Sigmoid colon (tissue), 7 donors: ENCODE measurements around the gene TIMP1. TPM values are rescaled to one million over a fixed set of nuclear protein-coding genes. Genes with fewer than 3 reads are reported as not detected.

Source experiments
- DNase-seq: peaks from one replicate; pipeline ENCODE4 v3.0.0-alpha.2; 2019
- H3K27ac ChIP-seq, 4 donors: fragments of 200-600 bp; sonication (generic); one replicate each; pipeline ENCODE4 v1.5.1; 2016 to 2019; ENCODE audit warnings: mild to moderate bottlenecking in 1 of 4
- H3K27me3 ChIP-seq, 3 donors: fragments of 200-600 bp; sonication (generic); one replicate each; pipeline ENCODE4 v1.5.1; 2019; ENCODE audit warnings: mild to moderate bottlenecking in 1 of 3
- H3K36me3 ChIP-seq, 4 donors: fragments of 200-600 bp; sonication (generic); one replicate each; pipeline ENCODE4 v1.5.1; 2016 to 2019
- H3K4me1 ChIP-seq, 4 donors: fragments of 200-600 bp; sonication (generic); one replicate each; pipeline ENCODE4 v1.5.1; 2017 to 2019
- H3K4me3 ChIP-seq, 4 donors: fragments of 200-600 bp; sonication (generic); one replicate each; pipeline ENCODE4 v1.5.1; 2017 to 2019; ENCODE audit warnings: mild to moderate bottlenecking in 2 of 4, moderate library complexity in 1 of 4
- H3K9me3 ChIP-seq, 4 donors: fragments of 200-600 bp in 3 of 4; sonication (generic) in 3 of 4; one replicate each; pipeline versions ENCODE4 v1.5.1 to v1.6.1; 2013 to 2019
- EP300 ChIP-seq, 4 donors: sonication (generic); formaldehyde crosslinking; IDR thresholded peaks; one replicate each; pipeline ENCODE4 v1.6.1; 2017; ENCODE audit warnings: antibody characterized with exemption in 4 of 4
- POLR2A ChIP-seq, 2 donors: fragments of 450-650 bp; IDR thresholded peaks; one replicate each; pipeline ENCODE4 v1.6.1; 2016; ENCODE audit warnings: antibody characterized with exemption in 2 of 2, mild to moderate bottlenecking in 2 of 2, moderate library complexity in 2 of 2
- POLR2AphosphoS5 ChIP-seq, 4 donors: sonication (generic); formaldehyde crosslinking; IDR thresholded peaks; one replicate each; pipeline ENCODE4 v1.6.1; 2017; ENCODE audit warnings: antibody characterized with exemption in 4 of 4
- WGBS, 2 donors: extraction: QIAGEN DNeasy Blood & Tissue Kit; methylation state at CpG; one replicate each; pipeline ENCODE4 v1.1.7; 2013; 5-methylcytosine and 5-hydroxymethylcytosine counted together
- intact Hi-C: fragments of 100-400 bp; cut with DNase I; formaldehyde crosslinking; loops from one replicate; pipeline ENCODE4 v1.15.1; 2023
- polyA plus RNA-seq, 3 donors: library from polyadenylated mRNA; stranded (reverse); fragments of 200-250 nt; gene quantifications; one replicate each; pipeline ENCODE4 v1.2.3, GENCODE V29; 2013
- total RNA-seq, 4 donors: library from RNA; depleted of rRNA; stranded (reverse); fragments of >200 nt; gene quantifications; one replicate each; pipeline ENCODE4 v1.1.0, GENCODE V29; 2016
- TF ChIP-seq, protein P1 (sequence below), 4 experiments: fragments of 450-650 bp in 3 of 4; fragments of 200-600 bp in 1 of 4; IDR thresholded peaks; one replicate each; pipeline ENCODE4 v1.5.1; 2016 to 2019; ENCODE audit warnings: antibody characterized with exemption in 4 of 4, mild to moderate bottlenecking in 3 of 4, moderate library complexity in 2 of 4
- donor health status: healthy with polysubstance abuse.
- donor health status: Bipolar disorder and iron deficiency.
- donor health status: healthy.

Gene TIMP1
- total and polyA plus RNA-seq, 7 donors, result 40.2 to 164 (median 115) TPM

DNA sequence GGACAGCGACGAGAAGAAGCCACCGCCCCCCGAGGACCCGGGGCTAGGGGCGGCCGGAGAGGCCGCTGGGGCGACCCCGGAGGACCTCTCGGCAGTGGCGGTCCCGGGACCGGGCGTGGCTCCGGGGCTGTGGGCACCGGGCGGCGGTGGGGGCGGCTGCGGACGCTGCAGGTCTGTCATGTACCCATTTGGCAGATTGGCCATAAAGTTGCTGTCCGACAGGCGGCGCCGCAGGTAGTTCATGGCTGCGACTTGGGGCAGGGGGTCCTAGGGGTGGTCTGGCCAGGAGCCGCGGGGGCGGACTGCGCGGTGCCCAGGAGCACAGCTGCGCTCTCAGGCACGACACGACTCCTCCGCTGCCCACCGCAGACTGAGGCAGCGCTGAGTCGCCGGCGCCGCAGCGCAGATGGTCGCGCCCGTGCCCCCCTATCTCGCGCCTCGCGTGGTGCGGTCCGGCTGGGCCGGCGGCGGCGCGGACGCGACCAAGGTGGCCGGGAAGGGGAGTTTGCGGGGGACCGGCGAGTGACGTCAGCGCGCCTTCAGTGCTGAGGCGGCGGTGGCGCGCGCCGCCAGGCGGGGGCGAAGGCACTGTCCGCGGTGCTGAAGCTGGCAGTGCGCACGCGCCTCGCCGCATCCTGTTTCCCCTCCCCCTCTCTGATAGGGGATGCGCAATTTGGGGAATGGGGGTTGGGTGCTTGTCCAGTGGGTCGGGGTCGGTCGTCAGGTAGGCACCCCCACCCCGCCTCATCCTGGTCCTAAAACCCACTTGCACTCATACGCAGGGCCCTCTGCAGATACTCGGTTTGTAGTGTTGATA, 37.5 kb downstream of the TIMP1 start, which contains the start of gene SYN1:
SYN1 (minus strand) TSS at position 372 of the 817 bp plus-strand sequence; CDS start at position 243, 129 bp downstream.
- intact Hi-C loops, result loop anchor here (2.0 kb wide), 1 partner anchor 59 kb away; the partner anchor contains the start of gene ARAF
- Histone ChIP-seq H3K9me3 (no peaks in the 10 kb centered on the region), H3K27me3 (peaks cover 0 to 10% (median 0%) of the 10 kb centered on the region in 3 donors), H3K27ac (no peak within 1 kb of the TSS), H3K4me3 (peak within 1 kb of the TSS in 3 of 4 donors; percentile 16 to 40 (median 35)), H3K4me1 (peaks cover 0 to 5% (median 0%) of the 10 kb centered on the region in 4 donors), H3K36me3 (no peaks in the 10 kb centered on the region)
- TF ChIP-seq POLR2AphosphoS5 (IDR thresholded peaks at IDR 0.05), result no peak
- no peak for TF ChIP-seq POLR2A (IDR thresholded peaks at IDR 0.05)
- no peak for TF ChIP-seq EP300 (IDR thresholded peaks at IDR 0.05)
- TF ChIP-seq, protein P1, sequence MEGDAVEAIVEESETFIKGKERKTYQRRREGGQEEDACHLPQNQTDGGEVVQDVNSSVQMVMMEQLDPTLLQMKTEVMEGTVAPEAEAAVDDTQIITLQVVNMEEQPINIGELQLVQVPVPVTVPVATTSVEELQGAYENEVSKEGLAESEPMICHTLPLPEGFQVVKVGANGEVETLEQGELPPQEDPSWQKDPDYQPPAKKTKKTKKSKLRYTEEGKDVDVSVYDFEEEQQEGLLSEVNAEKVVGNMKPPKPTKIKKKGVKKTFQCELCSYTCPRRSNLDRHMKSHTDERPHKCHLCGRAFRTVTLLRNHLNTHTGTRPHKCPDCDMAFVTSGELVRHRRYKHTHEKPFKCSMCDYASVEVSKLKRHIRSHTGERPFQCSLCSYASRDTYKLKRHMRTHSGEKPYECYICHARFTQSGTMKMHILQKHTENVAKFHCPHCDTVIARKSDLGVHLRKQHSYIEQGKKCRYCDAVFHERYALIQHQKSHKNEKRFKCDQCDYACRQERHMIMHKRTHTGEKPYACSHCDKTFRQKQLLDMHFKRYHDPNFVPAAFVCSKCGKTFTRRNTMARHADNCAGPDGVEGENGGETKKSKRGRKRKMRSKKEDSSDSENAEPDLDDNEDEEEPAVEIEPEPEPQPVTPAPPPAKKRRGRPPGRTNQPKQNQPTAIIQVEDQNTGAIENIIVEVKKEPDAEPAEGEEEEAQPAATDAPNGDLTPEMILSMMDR (IDR thresholded peaks at IDR 0.05), result no peak
- DNase-seq, result peak; percentile 86
- 2 to 5% methylated on average over 88 of the region's 88 CpGs for WGBS, 2 donors

DNA sequence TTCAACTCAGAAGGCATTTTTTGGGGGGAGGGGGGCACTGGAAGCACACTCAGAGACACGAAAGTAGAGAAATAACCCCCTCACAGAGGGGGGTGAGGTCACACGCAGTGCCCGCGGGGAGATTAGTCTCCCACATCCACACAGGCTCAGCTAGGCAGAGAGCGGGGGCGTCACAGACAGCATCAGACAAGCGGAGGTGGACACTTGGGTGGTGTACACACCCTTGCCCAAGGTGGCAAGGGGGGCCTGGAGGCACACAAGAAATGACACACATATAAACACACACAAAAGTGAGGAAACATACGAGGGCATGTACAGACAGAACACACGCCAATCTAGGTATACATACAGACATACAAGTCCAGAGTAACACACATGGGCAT, 38.1 kb downstream of the TIMP1 start:
- intact Hi-C loops, result loop anchor here (2.0 kb wide), 1 partner anchor 59 kb away; the partner anchor contains the start of gene ARAF
- Histone ChIP-seq H3K27ac (no peak overlapping the region), H3K4me1 (peaks cover 0 to 5% (median 0%) of the 10 kb centered on the region in 4 donors), H3K9me3 (no peaks in the 10 kb centered on the region), H3K27me3 (peaks cover 0 to 10% (median 0%) of the 10 kb centered on the region in 3 donors), H3K36me3 (no peaks in the 10 kb centered on the region), H3K4me3 (no peak overlapping the region)
- 52 to 53% methylated on average over 9 of the region's 9 CpGs for WGBS, 2 donors
- DNase-seq, result no peak
- TF ChIP-seq POLR2AphosphoS5 (IDR thresholded peaks at IDR 0.05) (no peak), POLR2A (IDR thresholded peaks at IDR 0.05) (no peak), EP300 (IDR thresholded peaks at IDR 0.05) (no peak)
- TF ChIP-seq, protein P1 (IDR thresholded peaks at IDR 0.05), result no peak

DNA sequence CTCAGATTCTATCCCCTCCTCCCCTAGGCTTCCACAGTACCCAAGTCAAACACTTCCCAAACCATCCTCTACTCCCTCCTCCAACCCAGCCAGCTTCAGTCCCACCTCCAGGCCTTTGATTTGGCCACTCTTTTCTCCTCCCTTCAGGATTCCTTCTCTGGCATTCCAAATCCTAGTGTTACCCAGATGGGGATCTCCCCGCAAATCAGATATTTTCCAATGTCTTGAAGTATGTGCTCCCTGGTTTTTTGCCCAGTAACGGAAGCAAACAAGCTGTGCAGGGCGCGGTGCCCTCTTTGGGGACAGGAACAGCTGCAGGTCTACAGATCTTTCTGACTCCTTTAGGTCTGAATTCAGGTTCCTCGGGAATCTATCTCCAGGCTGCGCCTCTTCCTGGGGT, 39.6 kb downstream of the TIMP1 start:
- Histone ChIP-seq H3K9me3 (no peaks in the 10 kb centered on the region), H3K4me3 (no peak overlapping the region), H3K27me3 (peaks cover 0 to 10% (median 0%) of the 10 kb centered on the region in 3 donors), H3K27ac (no peak overlapping the region), H3K4me1 (peaks cover 0 to 5% (median 0%) of the 10 kb centered on the region in 4 donors), H3K36me3 (no peaks in the 10 kb centered on the region)
- WGBS, 2 donors, result 77 to 87% methylated on average over 6 of the region's 6 CpGs
- intact Hi-C loops, result loop anchor here (2.0 kb wide), 1 partner anchor 61 kb away; the partner anchor contains the start of gene ARAF
- TF ChIP-seq, protein P1 (IDR thresholded peaks at IDR 0.05), result no peak
- TF ChIP-seq POLR2A (IDR thresholded peaks at IDR 0.05), result no peak
- TF ChIP-seq POLR2AphosphoS5 (IDR thresholded peaks at IDR 0.05), result no peak
- TF ChIP-seq EP300 (IDR thresholded peaks at IDR 0.05), result no peak
- DNase-seq, result no peak

DNA sequence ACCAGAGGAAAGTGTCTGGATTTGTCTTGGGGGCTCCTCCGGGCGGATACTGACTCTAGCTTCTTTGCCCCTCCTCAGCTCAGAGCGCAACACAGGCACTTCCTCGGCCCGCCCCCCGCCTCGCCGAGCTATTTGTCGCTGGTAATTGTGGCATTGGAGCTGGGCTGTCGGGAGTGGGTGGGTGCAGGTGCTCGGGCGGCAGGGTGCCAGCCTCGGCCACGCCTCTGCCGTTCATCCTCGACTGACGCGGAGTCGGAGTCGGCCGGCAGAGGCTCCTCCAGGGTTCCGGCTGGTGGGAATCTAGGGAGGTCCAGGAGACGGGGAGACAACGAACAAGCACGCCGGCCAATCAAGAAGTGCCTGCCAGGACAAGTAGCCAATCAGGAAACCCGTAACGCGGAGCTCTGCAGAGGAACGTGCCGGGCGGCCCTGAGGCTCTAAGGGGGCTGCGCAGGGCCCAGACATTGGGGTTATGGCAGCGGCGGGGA, 41.3 kb downstream of the TIMP1 start:
- Histone ChIP-seq H3K36me3 (no peaks in the 10 kb centered on the region), H3K27me3 (peaks cover 0 to 10% (median 0%) of the 10 kb centered on the region in 3 donors), H3K4me1 (peaks cover 0 to 5% (median 0%) of the 10 kb centered on the region in 4 donors), H3K27ac (no peak overlapping the region), H3K4me3 (peak overlapping the region in 2 of 4 donors; percentile 5 to 15), H3K9me3 (no peaks in the 10 kb centered on the region)
- intact Hi-C loops, result no loop called here
- WGBS, 2 donors, result 0 to 1% methylated on average over 35 of the region's 35 CpGs
- DNase-seq, result no peak
- TF ChIP-seq POLR2AphosphoS5 (IDR thresholded peaks at IDR 0.05) (no peak), POLR2A (IDR thresholded peaks at IDR 0.05) (no peak), EP300 (IDR thresholded peaks at IDR 0.05) (no peak)
- TF ChIP-seq, protein P1 (IDR thresholded peaks at IDR 0.05), result no peak
